HG02798 (cell line): ENCODE measurements around the gene OR10H4.
"Not testable (repeated sequence)": the region's sequence is repeated elsewhere in the genome, so short reads cannot be mapped to it uniquely, and the experiment has no call there.

Source experiments
- ATAC-seq: cut with Tn5 transposase; IDR thresholded peaks from one replicate; pipeline ENCODE4 v1.9.1; 2021; ENCODE audit warnings: mild to moderate bottlenecking; ENCODE audit not compliant: unreplicated experiment, poor library complexity

OR10H4 gene, protein sequence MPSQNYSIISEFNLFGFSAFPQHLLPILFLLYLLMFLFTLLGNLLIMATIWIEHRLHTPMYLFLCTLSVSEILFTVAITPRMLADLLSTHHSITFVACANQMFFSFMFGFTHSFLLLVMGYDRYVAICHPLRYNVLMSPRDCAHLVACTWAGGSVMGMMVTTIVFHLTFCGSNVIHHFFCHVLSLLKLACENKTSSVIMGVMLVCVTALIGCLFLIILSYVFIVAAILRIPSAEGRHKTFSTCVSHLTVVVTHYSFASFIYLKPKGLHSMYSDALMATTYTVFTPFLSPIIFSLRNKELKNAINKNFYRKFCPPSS

DNA sequence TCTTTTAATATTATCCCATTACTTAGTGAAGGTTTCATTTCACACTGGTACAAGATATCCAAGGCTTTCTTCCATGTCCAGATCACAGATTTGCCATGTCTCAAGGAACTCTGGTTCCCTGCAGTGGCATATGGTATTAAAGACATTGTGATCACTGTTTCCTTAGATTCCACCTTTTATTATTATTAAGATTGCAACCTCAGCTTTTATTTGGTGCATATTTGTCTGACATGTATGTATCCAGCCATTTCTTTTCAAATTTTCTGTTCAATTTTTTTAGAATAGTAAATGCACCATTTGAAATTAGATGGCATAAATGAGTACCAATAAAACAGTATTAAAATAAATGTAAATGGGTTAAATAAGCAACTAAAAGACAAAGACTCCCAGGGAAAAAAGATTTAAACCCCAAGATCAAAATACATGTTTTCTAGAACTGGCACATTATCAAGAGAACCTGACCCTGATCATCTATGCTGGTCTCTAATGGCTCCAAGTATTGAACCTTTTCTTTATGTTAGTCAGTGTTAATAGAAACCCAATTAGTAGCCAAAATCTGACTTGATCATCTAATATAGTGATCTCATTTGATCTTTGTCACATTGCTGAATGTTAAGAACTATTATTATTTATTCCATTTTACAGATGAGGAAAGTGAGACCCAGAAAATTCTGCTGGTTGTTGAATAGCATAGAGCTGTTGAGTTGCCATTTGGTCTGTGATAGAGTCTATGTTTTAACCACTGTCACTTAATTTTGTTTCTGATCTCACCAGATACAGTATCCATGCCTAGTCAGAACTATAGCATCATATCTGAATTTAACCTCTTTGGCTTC lies at the start of gene OR10H4:
TSS of gene OR10H4 (plus strand) at position 786 of the 836 bp plus-strand sequence. CDS start at position 786, 0 bp downstream.
- no peak for ATAC-seq

DNA sequence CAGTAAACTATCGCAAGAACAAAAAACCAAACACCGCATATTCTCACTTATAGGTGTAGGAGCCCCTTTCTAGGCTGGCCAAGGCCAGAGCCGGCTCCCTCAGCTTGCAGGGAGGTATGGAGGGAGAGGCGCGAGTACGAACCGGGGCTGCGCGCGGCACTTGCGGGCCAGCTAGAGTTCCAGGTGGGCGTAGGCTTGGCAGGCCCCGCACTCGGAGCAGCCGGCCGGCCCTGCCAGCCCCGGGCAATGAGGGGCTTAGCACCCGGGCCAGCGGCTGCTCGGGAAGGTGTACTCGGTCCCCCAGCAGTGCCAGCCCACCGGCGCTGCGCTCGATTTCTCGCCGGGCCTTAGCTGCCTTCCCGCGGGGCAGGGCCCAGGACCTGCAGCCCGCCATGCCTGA lies 49.2 kb upstream of the OR10H4 start:
- ATAC-seq, result not testable (repeated sequence)

DNA sequence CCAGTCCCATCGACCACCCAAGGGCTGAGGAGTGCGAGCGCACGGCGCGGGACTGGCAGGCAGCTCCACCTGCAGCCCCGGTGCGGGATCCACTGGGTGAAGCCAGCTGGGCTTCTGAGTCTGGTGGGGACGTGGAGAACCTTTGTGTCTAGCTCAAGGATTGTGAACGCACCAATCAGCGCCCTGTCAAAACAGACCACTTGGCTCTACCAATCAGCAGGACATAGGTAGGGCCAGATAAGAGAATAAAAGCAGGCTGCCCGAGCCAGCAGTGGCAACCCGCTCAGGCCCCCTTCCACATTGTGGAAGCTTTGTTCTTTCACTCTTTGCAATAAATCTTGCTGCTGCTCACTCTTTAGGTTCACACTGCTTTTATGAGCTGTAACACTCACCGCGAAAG lies 48.8 kb upstream of the OR10H4 start:
- ATAC-seq, result not testable (repeated sequence)

DNA sequence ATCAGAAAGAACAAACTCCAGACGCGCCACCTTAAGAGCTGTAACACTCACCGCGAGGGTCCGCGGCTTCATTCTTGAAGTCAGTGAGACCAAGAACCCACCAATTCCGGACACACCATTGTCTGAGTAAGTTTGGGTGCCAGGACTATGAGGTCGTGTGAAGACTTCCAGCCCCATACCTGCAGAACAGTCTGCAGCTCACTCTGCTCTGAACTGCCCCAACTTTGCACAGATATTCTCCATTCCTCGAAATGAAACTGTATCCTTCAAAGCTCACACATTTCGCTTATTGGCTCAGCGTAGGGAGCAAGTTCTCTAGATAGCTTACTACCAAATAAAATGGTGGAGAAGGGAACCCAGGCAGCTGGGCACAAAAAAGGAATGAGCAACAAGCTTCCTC lies 48.3 kb upstream of the OR10H4 start:
- no peak for ATAC-seq

DNA sequence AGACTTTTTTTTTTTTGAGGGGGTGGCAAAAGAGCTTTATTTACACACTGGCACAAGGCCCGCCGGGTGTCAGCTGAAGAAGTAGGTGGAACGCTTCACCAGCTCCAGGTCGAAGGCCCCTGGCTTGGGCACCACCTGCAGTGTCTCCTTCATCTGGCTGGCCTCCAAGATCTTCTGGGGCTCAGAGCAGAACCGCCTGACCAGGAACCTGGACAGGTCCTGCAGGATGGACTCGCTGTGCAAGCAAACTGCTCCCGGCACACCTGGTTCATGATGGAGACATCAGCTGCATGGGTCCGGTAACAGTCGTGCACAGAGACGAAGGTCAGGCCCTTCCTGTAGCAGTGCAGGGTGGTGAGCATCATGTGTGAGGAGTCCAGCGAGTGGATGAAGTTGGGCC lies 46.6 kb upstream of the OR10H4 start:
- ATAC-seq, result no peak

DNA sequence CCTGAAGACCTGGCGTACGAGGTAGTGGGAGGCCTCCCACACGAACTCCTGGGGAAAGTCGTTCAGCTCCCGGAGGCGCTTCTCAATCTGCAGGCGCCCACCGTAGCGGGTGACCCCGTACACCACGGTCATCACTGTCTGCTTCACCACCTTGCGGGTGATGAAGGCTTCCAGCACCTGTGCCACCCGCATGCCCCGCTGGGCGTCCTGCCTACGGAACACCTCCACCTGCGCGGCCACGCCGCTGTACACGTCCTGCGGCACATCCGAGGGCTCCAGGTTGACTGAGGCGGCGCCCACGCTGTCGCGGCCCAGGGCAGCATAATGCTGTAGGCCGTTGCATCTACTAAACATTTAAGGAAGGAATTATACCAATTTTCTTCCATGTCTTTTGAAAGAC lies 45.9 kb upstream of the OR10H4 start:
- not testable (repeated sequence) for ATAC-seq

DNA sequence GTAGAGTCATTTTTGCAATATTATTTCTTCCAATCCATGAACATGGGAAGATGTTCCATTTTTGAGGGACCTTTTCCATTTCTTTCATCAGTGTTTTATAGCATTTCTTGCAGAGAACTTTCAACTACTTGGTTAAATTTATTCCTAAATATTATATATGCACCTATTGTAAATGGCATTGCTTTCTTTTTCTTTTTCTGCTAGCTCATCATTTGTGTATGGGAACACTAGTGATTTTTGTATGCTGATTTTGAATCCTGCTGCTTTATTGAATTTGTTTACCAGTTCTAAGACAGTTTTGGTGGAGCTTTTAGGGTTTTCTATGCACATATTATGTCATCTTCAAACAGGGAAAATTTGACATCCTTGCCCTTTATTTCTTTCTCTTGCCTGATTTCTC lies 43.8 kb upstream of the OR10H4 start:
- ATAC-seq, result no peak

DNA sequence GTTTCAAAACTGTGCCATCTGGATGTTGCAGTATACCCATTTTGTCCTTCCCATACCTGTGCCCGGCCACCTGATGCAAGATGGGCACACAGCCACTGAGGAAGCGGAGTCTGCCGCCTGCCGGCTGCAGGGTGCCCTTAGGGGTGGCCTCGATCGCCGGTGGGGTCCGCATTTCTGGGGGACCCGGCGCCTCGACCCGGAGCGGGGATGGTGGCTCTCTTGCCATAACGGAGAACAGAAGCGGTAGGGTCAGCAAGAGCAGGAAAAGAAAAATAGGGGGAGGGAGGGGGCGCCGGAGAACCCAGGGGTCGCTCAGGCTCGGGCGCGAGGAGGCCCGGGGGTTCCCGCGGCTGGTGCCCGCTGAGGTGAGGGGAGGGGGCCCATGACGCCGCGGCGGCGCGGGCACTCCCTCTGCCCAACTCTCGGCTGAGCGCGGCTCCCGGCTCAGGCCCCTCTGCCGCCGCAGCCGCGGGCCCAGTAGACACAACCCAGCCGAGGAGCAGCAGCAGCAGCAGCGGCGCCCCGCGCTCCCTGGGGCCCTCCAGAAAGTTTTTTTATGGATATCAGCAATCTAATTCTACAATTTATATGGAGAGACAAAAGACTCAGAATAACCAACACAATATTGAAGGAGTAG lies 37.1 kb upstream of the OR10H4 start:
- ATAC-seq, result no peak

DNA sequence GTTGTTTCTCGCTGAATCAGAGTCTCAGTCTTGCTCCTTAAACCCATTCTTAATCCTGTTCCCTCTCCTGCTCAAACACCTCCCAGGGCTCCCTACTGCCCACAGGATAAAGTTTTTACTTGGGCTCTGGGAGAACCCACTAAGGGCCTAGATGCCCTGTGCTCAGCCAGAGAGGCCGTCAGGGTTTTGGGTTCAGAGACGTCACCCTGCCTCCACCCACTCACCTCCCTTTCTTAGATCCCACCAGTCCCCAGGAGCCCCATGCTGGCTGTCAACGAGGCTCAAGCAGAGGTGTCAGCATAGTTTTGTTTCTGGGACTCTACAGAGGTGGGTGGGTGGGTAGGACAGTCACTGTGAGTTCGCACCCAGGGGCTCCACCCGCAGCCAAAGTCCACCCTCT lies 35.4 kb upstream of the OR10H4 start:
- ATAC-seq, result no peak

DNA sequence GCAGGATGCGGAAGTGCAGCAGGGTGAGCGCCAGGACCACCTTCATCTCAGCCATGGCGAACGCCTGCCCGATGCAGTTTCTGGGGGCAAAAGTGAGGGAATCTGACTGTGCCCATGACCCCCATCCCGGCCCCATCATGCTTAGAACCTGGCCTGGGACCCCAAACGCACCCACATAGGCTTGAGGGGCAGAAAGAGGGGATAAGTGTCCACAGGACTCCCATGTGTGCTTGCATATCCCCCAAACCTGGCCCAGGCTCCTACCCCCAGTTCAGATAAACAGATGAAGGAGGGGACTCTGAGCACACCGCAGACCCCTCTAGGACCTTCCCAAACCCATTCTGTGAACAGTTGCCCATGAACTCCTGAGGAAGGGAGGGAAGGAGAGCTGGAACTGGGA lies 35.0 kb upstream of the OR10H4 start:
- ATAC-seq, result no peak

DNA sequence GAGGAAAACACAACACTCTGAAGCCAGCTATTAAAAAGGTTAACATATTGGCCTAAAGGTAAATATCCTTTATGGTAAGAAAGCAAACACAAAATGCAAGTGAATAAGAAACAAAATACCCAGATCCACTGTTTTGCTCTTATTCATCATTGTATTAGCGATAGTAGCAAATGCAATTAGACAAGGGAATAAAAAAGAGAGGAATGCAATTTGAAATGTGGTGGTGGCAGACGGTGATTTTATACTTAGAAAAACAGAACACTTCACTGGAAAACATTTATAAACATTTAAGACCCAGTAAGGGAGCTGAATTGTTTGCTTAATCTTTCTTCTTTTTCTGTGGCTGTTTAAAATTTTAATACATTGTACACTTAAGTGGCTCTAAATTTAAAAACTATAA lies 33.7 kb upstream of the OR10H4 start:
- ATAC-seq, result no peak

DNA sequence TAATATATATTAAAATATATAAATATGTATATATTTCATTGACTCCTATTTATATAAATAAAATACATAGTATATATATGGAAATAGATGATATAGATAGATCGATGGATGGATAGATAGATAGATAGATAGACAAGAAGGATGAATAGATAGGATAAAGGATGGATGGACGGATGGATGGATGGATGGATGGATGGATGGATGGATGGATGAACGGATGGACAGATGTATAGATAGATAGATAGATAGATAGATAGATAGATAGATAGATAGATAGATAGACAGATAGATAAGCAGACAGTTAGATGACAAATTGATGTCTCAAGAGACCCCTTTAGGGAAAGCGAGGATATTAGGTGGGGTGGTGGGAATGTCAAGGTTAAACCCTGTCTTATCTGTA lies 29.6 kb upstream of the OR10H4 start:
- ATAC-seq, result no peak

DNA sequence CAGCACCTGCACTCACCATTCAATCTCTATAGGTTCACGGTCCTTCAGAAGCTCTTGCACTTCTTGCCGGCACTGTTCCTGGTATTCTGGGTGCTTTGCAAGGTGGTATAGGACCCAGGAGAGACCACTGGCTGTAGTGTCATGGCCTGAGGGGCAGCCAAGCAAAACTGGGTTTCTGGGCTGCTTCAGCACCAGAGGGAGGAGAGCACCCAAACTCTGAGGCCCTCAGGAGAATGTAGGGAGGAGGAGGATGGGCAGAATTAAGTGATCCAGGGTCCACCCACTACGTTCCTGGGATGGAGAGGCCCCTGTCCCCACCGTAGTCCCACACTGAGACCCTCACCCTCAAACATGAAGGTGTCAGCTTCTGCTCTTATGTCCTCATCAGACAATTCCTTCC lies 26.8 kb upstream of the OR10H4 start:
- ATAC-seq, result no peak

DNA sequence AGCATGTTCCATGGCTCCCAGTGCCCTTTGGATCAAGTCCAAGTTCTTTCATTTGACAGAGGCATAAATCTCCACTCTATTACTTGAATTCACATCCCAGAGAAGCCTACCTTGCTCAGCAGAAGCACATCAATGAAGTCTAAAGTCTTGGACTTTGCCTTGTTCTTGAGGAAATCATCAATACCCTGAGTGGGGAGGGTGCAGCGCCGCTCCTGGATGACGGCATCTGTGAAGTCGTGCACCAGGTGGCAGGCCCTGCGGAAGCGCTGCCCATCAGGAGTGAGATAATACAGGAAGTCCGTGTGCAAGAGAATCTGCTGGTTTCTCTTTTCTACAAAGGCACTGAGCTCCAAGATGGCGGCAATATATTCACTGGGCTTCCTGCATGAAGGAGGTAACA lies 25.1 kb upstream of the OR10H4 start:
- no peak for ATAC-seq

DNA sequence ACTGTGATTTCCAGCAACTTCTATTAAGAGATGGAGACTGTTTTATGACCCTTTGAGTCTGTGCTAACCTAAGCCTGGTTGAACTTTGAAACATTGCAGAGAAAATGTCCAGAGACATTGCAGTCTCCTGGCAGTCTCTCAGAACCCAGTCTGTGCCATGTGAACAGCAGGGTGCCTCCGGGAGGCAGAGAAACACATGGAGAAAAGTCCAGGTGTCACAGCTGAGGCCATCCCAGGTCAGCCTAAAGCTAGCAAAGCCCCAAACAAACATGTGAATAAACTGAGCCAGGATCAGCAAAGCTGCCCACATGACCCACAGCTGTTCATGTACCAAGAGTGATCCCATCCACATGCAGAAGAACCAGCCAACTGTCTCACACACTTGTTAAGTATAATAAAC lies 22.3 kb upstream of the OR10H4 start:
- no peak for ATAC-seq

DNA sequence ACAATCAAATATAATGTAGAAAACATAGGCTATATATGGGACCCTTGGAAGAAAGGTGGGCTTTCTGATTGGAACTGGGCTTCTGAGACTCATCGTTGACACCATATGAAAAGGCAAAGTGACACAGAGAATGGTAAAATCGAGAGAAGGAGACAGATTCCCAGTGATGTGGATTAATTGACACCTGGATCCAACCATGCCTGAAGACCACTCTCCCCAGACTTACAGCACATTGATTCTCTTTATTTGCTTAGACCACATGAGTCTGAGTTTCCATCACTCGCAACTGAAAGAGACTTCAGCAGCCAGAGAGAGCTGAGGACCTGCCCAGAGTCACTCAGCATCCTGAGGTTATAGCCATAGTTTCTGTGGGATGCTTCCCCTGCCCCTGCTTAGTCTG lies 20.5 kb upstream of the OR10H4 start:
- no peak for ATAC-seq

DNA sequence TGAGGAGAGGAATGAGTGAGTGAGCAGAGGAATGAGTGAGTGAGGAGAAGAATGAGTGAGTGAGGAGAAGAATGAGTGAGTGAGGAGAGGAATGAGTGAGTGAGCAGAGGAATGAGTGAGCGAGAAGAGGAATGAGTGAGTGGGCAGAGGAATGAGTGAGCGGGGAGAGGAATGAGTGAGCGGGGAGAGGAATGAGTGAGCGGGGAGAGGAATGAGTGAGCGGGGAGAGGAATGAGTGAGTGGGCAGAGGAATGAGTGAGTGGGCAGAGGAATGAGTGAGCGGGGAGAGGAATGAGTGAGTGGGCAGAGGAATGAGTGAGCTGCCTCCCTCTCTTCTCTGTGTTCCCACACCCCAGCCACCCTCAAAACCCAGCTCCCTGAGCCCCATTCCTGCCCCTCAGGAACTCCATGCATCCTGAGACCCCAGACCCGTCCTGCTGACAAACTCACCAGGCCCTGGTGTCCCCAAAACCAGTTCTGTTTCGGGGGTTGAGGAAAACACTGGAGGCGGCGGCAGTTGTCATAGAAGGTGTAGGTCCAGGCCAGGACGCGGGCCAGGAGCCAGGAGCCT lies 15.0 kb upstream of the OR10H4 start:
- not testable (repeated sequence) for ATAC-seq

DNA sequence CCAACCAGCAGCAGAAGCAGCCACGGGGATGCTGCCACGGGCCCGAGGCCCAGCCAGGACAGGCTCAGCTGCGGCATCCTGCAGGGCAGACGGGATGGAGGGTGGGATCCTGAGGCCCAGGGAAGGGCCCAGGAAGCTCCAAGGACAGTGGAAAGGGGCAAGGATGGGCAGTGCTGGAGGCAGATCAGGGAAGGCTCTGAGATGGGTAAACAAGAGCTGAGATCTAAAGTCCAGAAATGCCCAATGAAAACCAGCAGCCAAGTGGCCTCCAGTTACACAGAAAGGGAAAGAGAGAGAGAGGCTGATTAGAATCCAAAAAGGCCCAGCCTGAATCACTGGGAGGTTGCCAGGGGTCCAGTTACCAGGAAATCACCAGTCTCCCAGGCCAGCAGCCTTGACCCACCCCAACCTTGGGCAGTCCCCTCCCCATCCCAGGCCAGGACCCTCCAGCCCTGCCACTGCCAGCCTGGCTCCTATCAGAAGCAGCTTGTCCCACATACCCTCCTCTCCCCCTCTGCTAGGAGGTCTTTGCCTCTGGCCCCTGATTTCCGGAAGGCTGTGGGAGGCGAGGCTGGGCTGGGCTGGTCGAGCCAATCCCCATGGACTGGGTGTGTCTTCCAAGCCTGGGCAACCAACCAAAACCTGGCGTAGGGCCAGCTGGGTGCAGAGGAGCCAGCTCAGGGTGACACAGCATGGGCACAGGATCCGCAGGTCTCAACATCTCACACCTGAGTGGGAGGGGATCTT lies 14.3 kb upstream of the OR10H4 start, which contains the start of gene CYP4F11:
TSS of gene CYP4F11 (minus strand) at position 198 of the 747 bp plus-strand sequence. CDS start at position 77, 121 bp downstream.
- no peak for ATAC-seq

DNA sequence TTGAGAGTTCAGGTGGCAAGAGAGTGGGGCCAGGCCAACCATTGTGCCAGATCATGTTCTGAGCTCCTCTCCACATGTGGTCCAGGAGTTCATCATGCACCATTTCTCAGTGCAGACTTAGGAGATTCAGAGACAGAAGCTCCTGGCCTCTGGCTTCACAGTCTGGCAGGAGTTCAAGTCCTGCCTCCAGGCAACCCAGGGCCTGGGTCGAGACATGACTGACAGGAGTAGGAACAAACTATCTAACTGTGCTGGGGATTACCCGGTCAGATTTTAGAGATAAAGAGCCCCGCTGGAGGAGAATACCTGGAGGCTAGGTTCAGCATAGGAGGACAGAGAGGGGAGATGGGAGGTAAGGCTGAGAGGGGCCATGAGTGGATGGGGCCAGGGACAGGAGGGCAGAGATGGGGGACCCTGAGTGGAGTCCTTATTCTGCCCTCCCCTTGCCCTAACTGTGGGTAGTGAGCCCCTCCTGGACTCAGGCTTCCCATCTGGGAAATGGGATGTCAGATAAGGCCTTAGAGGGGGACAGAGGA lies 13.6 kb upstream of the OR10H4 start:
- no peak for ATAC-seq

DNA sequence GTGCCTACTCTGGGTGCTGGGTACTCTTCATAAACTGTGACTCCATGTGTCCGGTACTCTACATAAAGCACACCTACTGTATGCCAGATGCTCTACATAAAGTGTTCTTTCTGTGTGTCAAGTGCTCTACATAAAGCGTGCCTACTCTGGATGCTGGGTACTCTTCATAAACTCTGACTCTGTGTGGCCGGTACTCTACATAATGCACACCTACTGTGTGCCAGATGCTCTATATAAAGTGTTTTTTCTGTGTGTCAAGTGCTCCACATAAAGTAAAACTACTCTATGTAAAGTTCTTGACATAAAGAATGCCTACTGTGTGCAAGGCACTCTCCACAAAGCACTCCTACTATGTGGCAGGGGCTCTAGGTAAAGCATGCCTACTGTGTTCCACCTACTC lies 12.6 kb upstream of the OR10H4 start:
- ATAC-seq, result no peak
